Peyer's patch (tissue), 4 donors: Measurements from ENCODE around the gene OR52D1. TPM values are rescaled to one million over a fixed set of nuclear protein-coding genes. Genes with fewer than 3 reads are reported as not detected.

Experiments
- DNase-seq, 3 donors: peaks; one replicate each; pipeline ENCODE4 v3.0.0-alpha.2; 2017 to 2019
- H3K27ac ChIP-seq, 4 donors: fragments of 200-600 bp; sonication (generic); one replicate each; pipeline ENCODE4 v1.5.1; 2016 to 2019
- H3K27me3 ChIP-seq, 2 donors: fragments of 200-600 bp; sonication (generic); one replicate each; pipeline ENCODE4 v1.5.1; 2019
- H3K36me3 ChIP-seq, 3 donors: fragments of 200-600 bp; sonication (generic); one replicate each; pipeline ENCODE4 v1.5.1; 2016 to 2019
- H3K4me1 ChIP-seq, 4 donors: fragments of 200-600 bp; sonication (generic); one replicate each; pipeline ENCODE4 v1.5.1; 2016 to 2019
- H3K4me3 ChIP-seq, 4 donors: fragments of 200-600 bp; sonication (generic); 1 replicate in 3 of 4; 2 replicates in 1 of 4; pipeline ENCODE4 v1.5.1; 2016 to 2019; ENCODE audit warnings: mild to moderate bottlenecking in 1 of 4
- H3K9me3 ChIP-seq, 4 donors: fragments of 200-600 bp; sonication (generic); one replicate each; pipeline ENCODE4 v1.5.1; 2016 to 2019; ENCODE audit warnings: mild to moderate bottlenecking in 1 of 4
- POLR2A ChIP-seq, 2 donors: fragments of 450-650 bp; IDR thresholded peaks; one replicate each; pipeline ENCODE4 v1.5.1; 2017; ENCODE audit warnings: antibody characterized with exemption in 2 of 2, mild to moderate bottlenecking in 2 of 2, moderate library complexity in 2 of 2
- total RNA-seq, 4 donors: library from RNA; depleted of rRNA; stranded (reverse); fragments of >200 nt; gene quantifications; one replicate each; pipeline ENCODE4 v1.1.0, GENCODE V29; 2016
- TF ChIP-seq, protein P1 (sequence below), 6 experiments: fragments of 450-650 bp in 4 of 6; fragments of 200-600 bp in 2 of 6; sonication (generic) in 1 of 6; IDR thresholded peaks; one replicate each; pipeline ENCODE4 v1.5.1; 2017 to 2019; ENCODE audit warnings: antibody characterized with exemption in 6 of 6, mild to moderate bottlenecking in 3 of 6, moderate library complexity in 1 of 6

OR52D1 gene
- total RNA-seq, 4 donors from 2014 or later: not detected

GRCh38 chr11:5504403-5504921, 16.0 kb downstream of the OR52D1 start:
- no peak for TF ChIP-seq POLR2A (IDR thresholded peaks at IDR 0.05)
- TF ChIP-seq, protein P1, sequence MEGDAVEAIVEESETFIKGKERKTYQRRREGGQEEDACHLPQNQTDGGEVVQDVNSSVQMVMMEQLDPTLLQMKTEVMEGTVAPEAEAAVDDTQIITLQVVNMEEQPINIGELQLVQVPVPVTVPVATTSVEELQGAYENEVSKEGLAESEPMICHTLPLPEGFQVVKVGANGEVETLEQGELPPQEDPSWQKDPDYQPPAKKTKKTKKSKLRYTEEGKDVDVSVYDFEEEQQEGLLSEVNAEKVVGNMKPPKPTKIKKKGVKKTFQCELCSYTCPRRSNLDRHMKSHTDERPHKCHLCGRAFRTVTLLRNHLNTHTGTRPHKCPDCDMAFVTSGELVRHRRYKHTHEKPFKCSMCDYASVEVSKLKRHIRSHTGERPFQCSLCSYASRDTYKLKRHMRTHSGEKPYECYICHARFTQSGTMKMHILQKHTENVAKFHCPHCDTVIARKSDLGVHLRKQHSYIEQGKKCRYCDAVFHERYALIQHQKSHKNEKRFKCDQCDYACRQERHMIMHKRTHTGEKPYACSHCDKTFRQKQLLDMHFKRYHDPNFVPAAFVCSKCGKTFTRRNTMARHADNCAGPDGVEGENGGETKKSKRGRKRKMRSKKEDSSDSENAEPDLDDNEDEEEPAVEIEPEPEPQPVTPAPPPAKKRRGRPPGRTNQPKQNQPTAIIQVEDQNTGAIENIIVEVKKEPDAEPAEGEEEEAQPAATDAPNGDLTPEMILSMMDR (IDR thresholded peaks at IDR 0.05): no peak

GRCh38 chr11:5505363-5506048, 17.0 kb downstream of the OR52D1 start:
- TF ChIP-seq POLR2A (IDR thresholded peaks at IDR 0.05): no peak
- H3K4me1 ChIP-seq: no peaks in the 10 kb centered on the region
- H3K4me3 ChIP-seq: no peak overlapping the region
- no peak for DNase-seq
- H3K36me3 ChIP-seq: no peaks in the 10 kb centered on the region
- H3K9me3 ChIP-seq: no peaks in the 10 kb centered on the region
- no peaks in the 10 kb centered on the region for H3K27me3 ChIP-seq
- no peak overlapping the region for H3K27ac ChIP-seq

More at GRCh38 chr11:5504403-5504921, 16.0 kb downstream of the OR52D1 start:
- Histone ChIP-seq H3K27me3 (no peaks in the 10 kb centered on the region), H3K4me1 (no peaks in the 10 kb centered on the region), H3K36me3 (no peaks in the 10 kb centered on the region), H3K9me3 (no peaks in the 10 kb centered on the region), H3K27ac (no peak overlapping the region), H3K4me3 (no peak overlapping the region)
- no peak for DNase-seq

DNA sequence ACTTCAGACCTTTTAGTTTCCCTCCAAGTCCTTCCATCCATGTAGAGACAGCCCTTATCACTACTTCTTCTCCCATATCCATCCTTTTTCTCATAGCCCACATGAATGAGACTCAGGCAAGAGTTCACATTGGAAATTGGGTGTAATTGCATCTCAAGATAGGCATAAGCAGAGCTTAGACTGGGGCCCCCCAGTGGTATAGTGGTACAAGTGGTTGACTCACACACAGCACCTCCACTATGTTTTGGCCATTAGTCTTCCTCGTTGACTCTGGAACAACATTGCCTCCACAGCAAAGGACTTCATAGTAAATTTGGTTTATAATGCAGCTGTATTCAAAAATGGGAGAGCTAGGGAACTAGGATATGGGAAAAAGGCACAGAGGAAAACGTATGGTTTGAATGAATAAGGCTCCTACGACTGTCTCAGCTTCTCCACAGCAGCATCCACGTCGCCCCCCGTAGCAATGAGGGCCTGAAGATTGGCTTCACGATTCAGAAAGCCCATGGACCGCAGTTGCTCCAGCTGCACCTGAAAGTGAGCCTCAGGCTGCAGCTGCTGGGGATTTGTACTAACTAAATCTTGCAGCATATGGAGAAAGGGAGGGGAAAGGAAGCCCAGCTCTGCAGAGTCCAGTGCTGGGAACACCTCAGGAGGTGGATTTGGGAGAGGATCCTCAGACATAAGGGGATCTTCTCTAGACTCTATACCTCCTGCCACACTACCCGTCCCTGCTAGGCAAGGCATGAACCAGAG, 18.9 kb downstream of the OR52D1 start:
- TF ChIP-seq, protein P1 (IDR thresholded peaks at IDR 0.05): no peak
- no peak for TF ChIP-seq POLR2A (IDR thresholded peaks at IDR 0.05)
- Histone ChIP-seq H3K36me3 (no peaks in the 10 kb centered on the region), H3K27me3 (no peaks in the 10 kb centered on the region), H3K4me1 (no peaks in the 10 kb centered on the region), H3K9me3 (no peaks in the 10 kb centered on the region), H3K4me3 (no peak overlapping the region), H3K27ac (no peak overlapping the region)
- no peak for DNase-seq

- Histone ChIP-seq H3K27ac (no peak overlapping the region), H3K9me3 (no peaks in the 10 kb centered on the region), H3K36me3 (no peaks in the 10 kb centered on the region), H3K4me1 (no peaks in the 10 kb centered on the region), H3K27me3 (no peaks in the 10 kb centered on the region), H3K4me3 (no peak overlapping the region)
- TF ChIP-seq POLR2A (IDR thresholded peaks at IDR 0.05): no peak
- TF ChIP-seq, protein P1 (IDR thresholded peaks at IDR 0.05): no peak
- no peak for DNase-seq
Observed at GRCh38 chr11:5507933-5508305, 19.4 kb downstream of the OR52D1 start.

GRCh38 chr11:5508605-5509004, 20.1 kb downstream of the OR52D1 start:
- no peaks in the 10 kb centered on the region for H3K4me1 ChIP-seq
- H3K27ac ChIP-seq: no peak overlapping the region
- no peaks in the 10 kb centered on the region for H3K36me3 ChIP-seq
- H3K27me3 ChIP-seq: no peaks in the 10 kb centered on the region
- no peak for TF ChIP-seq POLR2A (IDR thresholded peaks at IDR 0.05)
- TF ChIP-seq, protein P1 (IDR thresholded peaks at IDR 0.05): no peak
- DNase-seq: no peak
- no peaks in the 10 kb centered on the region for H3K9me3 ChIP-seq
- H3K4me3 ChIP-seq: no peak overlapping the region

- Histone ChIP-seq H3K4me3 (no peak within 1 kb of the TSS), H3K27ac (no peak within 1 kb of the TSS), H3K36me3 (no peaks in the 10 kb centered on the region), H3K4me1 (no peaks in the 10 kb centered on the region), H3K9me3 (no peaks in the 10 kb centered on the region), H3K27me3 (no peaks in the 10 kb centered on the region)
- TF ChIP-seq POLR2A (IDR thresholded peaks at IDR 0.05): no peak
- TF ChIP-seq, protein P1 (IDR thresholded peaks at IDR 0.05): no peak
- no peak for DNase-seq
Observed at GRCh38 chr11:5509803-5510202, 21.3 kb downstream of the OR52D1 start, which contains the start of gene UBQLN3. Gene UBQLN3, minus strand, starts transcription at chr11:5509957. Its CDS starts 399 bp downstream, at chr11:5509558.
